ENCODE data around the gene IER5L. TPM values are rescaled to one million over a fixed set of nuclear protein-coding genes. Genes with fewer than 3 reads are reported as not detected.

The IER5L gene
- total and polyA plus RNA-seq, 2 donors (not counting 3 experiments of a cell fraction or from before 2014, with no cell fraction given): 5.3 to 12.3 TPM

- Histone ChIP-seq H3K27me3 (ENCODE audit: control insufficient read depth in 2 of 2, insufficient read depth in 2 of 2, low read length in 2 of 2) (no peaks in the 10 kb centered on the region), H3K9ac (replicated peaks; ENCODE audit: extremely low read depth, insufficient read depth, low read length) (no peak overlapping the region), H2AFZ (ENCODE audit: low read depth, low read length) (no peak overlapping the region), H3K4me2 (ENCODE audit: insufficient read depth, low read length) (no peak overlapping the region), H4K20me1 (replicated peaks; ENCODE audit: control insufficient read depth, extremely low read depth, insufficient read depth, low read length) (no peaks in the 10 kb centered on the region), H3K4me3 (replicated peaks in 1 of 3; ENCODE audit: insufficient read depth in 1 of 3, low read depth in 1 of 3, low read length in 3 of 3) (no peak overlapping the region), H3K27ac (ENCODE audit: insufficient read depth, low read depth, low read length) (no peak overlapping the region), H3K4me1 (ENCODE audit: control insufficient read depth, extremely low read depth, insufficient read depth, low read length) (no peaks in the 10 kb centered on the region), H3K79me2 (ENCODE audit: control insufficient read depth, insufficient read depth, low read length) (no peaks in the 10 kb centered on the region), H3K36me3 (ENCODE audit: control insufficient read depth in 2 of 2, extremely low read depth in 1 of 2, insufficient read depth in 2 of 2, low read length in 2 of 2) (no peaks in the 10 kb centered on the region), H3K9me3 (replicated peaks; ENCODE audit: control insufficient read depth, insufficient read depth, low read length) (no peaks in the 10 kb centered on the region), H3K9me1 (replicated peaks; ENCODE audit: control insufficient read depth, extremely low read depth, insufficient read depth, low read length) (no peaks in the 10 kb centered on the region)
- POLR2A ChIA-PET: no interaction called here
- CTCF ChIA-PET: interaction anchor here (0.6 to 5.3 kb wide), 3 partner anchors 10 to 293 kb away, joined by 3 to 19 read pairs (median 3); no protein-coding TSS in a partner anchor
- intact Hi-C loops (cut with micrococcal nuclease): no loop called here
- dilution Hi-C loops (cut with MboI; ENCODE audit: extremely low pct_ligation_motif_present, low sequenced_read_pairs): no loop called here
- no peak for DNase-seq (ENCODE audit: low read depth, low spot score)
- FAIRE-seq: no peak
- BruUV-seq (replicated peaks): no TSS peak
- no peak for TF ChIP-seq CTCF (IDR thresholded peaks at IDR 0.05; ENCODE audit: extremely low read depth in 1 of 2, insufficient read depth in 1 of 2, low read depth in 1 of 2, low read length in 2 of 2)
- TF ChIP-seq MYC (IDR thresholded peaks at IDR 0.05; ENCODE audit: low read depth, low read length): no peak
- TF ChIP-seq GATA2 (IDR thresholded peaks at IDR 0.05; ENCODE audit: insufficient read depth, insufficient read length, low read depth, low read length): no peak
- TF ChIP-seq POLR2AphosphoS5 (IDR thresholded peaks at IDR 0.05; ENCODE audit: insufficient read depth, low read depth, low read length): no peak
- no peak for TF ChIP-seq EZH2 (IDR thresholded peaks at IDR 0.05; ENCODE audit: borderline replicate concordance, low read depth, low read length, severe bottlenecking)
- no peak for TF ChIP-seq FOS (IDR thresholded peaks at IDR 0.05; ENCODE audit: borderline replicate concordance, insufficient read depth, low read length)
- no peak for TF ChIP-seq POLR2A (IDR thresholded peaks at IDR 0.05; ENCODE audit: low read depth, low read length)
- TF ChIP-seq JUN (IDR thresholded peaks at IDR 0.05; ENCODE audit: borderline replicate concordance, insufficient read depth, insufficient read length, low read depth): no peak
- TF ChIP-seq MAX (IDR thresholded peaks at IDR 0.05; ENCODE audit: insufficient read depth, insufficient read length): no peak
Observed at GRCh38 chr9:129156163-129156562, 21.9 kb downstream of the IER5L start.

Data from endothelial cell of umbilical vein (primary cell).